Measurements from ENCODE around the gene HS2ST1.
A peak's percentile ranks its signal among the peaks of the same experiment; 100 is the strongest.
"Not testable (repeated sequence)": the region's sequence is repeated elsewhere in the genome, so short reads cannot be mapped to it uniquely, and the experiment has no call there.

The HS2ST1 gene

DNA sequence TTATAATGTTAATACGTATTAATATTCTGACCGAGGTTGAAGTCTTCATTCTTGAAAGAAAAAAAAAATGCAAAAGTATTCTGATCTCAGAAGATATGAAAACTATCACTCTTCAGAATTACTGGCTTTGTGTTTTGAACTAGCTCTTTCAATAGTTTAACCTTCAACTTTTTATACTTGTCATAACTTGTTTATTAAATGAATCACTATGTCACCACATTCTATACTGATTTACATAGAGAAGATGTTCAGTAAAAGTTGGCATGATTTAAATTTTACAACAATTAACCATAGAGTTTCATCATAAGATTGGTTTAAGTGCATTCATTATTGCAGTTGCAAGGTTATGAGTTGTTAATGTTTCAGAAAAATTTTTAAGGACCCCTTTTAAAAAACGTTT lies 57.3 kb downstream of the HS2ST1 start:
- Histone ChIP-seq H3K27ac (ENCODE audit: low read depth, low read length) (no peak overlapping the region), H3K27me3 (ENCODE audit: insufficient read depth, low read length) (no peaks in the 10 kb centered on the region), H3K4me1 (ENCODE audit: insufficient read depth, low read length) (peaks cover 18% of the 10 kb centered on the region), H3K36me3 (ENCODE audit: insufficient read depth, low read length) (no peaks in the 10 kb centered on the region), H3K9ac (ENCODE audit: low read depth, low read length) (no peak overlapping the region), H3K9me3 (ENCODE audit: insufficient read depth, low read depth, low read length) (no peaks in the 10 kb centered on the region), H3K4me3 (ENCODE audit: low read length) (no peak overlapping the region)
- 96% methylated on average over 2 of the region's 3 CpGs for WGBS

DNA sequence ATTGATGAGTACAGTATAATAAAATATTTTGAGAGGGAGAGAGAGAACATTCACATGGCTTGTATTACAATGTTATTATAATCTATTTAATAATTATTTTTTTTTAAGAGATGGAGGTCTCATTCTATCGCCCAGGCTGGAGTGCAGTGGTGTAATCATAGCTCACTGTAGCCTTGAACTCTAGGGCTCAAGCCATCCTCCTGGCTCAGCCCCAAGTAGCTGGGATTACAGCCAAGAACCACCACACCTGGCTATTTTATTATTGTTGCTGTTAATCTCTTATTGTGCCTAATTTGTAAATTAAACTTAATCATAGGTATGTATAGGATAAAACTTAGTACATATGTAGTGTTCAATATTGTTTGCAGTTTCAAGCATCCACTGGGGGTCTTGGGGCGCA lies 57.8 kb downstream of the HS2ST1 start:
- Histone ChIP-seq H3K36me3 (ENCODE audit: insufficient read depth, low read length) (no peaks in the 10 kb centered on the region), H3K4me3 (ENCODE audit: low read length) (no peak overlapping the region), H3K4me1 (ENCODE audit: insufficient read depth, low read length) (peaks cover 18% of the 10 kb centered on the region), H3K9me3 (ENCODE audit: insufficient read depth, low read depth, low read length) (no peaks in the 10 kb centered on the region), H3K27ac (ENCODE audit: low read depth, low read length) (no peak overlapping the region), H3K27me3 (ENCODE audit: insufficient read depth, low read length) (no peaks in the 10 kb centered on the region), H3K9ac (ENCODE audit: low read depth, low read length) (no peak overlapping the region)
- 100% methylated on average over 2 of the region's 2 CpGs for WGBS

DNA sequence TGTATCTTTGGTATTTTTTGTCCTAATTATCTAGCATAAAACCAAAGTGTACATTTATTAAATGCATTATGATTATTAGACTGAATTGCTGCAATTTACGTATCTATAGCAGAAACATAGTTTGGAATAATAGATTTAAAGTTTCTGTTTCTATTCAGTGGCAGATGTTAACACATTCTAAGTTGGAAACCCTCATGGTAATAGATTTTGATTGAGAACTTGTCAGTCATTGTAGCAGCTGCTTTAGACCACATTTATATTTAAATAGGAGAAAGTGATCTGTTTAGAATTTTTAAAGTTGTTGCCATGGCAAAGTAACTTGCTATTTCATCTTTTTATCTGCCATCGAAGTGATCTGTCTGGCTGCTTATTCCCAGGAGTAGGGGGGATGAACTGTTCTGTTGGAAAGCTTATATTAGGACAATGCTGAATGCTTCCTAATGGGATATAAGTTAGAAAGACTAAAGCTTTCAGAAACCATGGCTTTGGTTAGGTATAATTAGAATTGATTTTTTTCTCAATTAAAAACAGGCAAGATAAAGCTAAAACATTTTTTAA lies 61.6 kb downstream of the HS2ST1 start:
- no peak overlapping the region for H3K4me3 ChIP-seq (ENCODE audit: low read length)
- no peaks in the 10 kb centered on the region for H3K9me3 ChIP-seq (ENCODE audit: insufficient read depth, low read depth, low read length)
- H3K4me1 ChIP-seq (ENCODE audit: insufficient read depth, low read length): peaks cover 18% of the 10 kb centered on the region
- H3K36me3 ChIP-seq (ENCODE audit: insufficient read depth, low read length): no peaks in the 10 kb centered on the region
- no peak overlapping the region for H3K9ac ChIP-seq (ENCODE audit: low read depth, low read length)
- no peaks in the 10 kb centered on the region for H3K27me3 ChIP-seq (ENCODE audit: insufficient read depth, low read length)
- peak overlapping the region; percentile 19; the same call in 1 of the 2 replicates for H3K27ac ChIP-seq (ENCODE audit: low read depth, low read length)
- WGBS: 75% methylated on average over 2 of the region's 2 CpGs

DNA sequence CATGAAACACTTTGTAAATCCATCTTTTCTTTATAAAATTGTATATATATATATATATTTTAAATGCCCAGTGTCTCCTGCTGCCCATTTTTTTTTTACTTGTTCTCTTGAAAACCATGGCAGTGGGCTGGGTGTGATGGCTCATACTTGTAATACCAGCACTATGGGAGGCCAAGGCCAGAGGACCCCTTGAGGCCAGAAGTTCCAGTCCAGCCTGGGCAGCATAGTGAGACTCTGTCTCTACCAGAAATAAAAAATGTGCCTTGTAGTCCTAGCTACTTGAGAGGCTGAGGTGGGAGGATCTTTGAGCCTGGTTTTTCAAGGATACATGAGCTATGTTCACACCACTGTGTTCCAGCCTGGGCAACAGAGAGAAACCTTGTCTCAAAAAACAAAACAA lies 62.2 kb downstream of the HS2ST1 start:
- H3K9me3 ChIP-seq (ENCODE audit: insufficient read depth, low read depth, low read length): no peaks in the 10 kb centered on the region
- H3K4me3 ChIP-seq (ENCODE audit: low read length): no peak overlapping the region
- H3K4me1 ChIP-seq (ENCODE audit: insufficient read depth, low read length): peaks cover 18% of the 10 kb centered on the region
- H3K27me3 ChIP-seq (ENCODE audit: insufficient read depth, low read length): no peaks in the 10 kb centered on the region
- no peak overlapping the region for H3K27ac ChIP-seq (ENCODE audit: low read depth, low read length)
- no peak overlapping the region for H3K9ac ChIP-seq (ENCODE audit: low read depth, low read length)
- H3K36me3 ChIP-seq (ENCODE audit: insufficient read depth, low read length): no peaks in the 10 kb centered on the region

DNA sequence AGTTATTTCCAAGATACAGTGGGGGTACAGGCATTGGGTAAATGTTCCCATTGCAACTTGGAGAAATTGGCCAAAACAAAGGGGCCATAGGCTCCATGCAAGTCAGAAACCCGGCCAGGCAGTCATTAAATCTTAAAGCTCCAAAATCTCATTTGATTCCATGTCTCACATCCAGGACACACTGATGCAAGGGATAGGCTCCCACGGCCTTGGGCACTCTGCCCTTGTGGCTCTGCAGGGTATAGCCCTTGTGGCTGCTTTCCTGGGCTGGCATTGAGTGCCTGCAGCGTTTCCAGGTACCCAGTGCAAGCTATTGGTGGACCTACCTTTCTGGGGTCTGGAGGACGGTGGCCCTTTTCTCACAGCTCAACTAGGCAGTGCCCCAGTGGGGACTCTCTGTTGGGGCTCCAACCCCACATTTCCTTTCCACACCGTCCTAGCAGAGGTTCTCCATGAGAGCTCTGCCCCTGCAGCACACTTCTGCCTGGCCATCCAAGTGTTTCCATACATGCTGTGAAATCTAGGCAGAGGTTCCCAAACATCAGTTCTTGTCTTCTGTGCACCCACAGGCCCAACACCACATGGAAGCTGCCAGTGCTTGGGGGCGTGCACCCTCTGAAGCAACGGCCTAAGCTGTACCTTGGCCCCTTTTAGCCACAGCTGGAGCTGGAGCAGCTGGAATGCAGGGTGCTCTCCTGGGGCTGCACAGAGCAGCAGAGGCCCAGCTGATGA lies 67.2 kb downstream of the HS2ST1 start:
- no peaks in the 10 kb centered on the region for H3K27me3 ChIP-seq (ENCODE audit: insufficient read depth, low read length)
- no peaks in the 10 kb centered on the region for H3K9me3 ChIP-seq (ENCODE audit: insufficient read depth, low read depth, low read length)
- H3K36me3 ChIP-seq (ENCODE audit: insufficient read depth, low read length): no peaks in the 10 kb centered on the region
- H3K4me1 ChIP-seq (ENCODE audit: insufficient read depth, low read length): no peaks in the 10 kb centered on the region
- 92% methylated on average over 7 of the region's 7 CpGs for WGBS
- H3K27ac ChIP-seq (ENCODE audit: low read depth, low read length): no peak overlapping the region
- no peak overlapping the region for H3K9ac ChIP-seq (ENCODE audit: low read depth, low read length)
- no peak overlapping the region for H3K4me3 ChIP-seq (ENCODE audit: low read length)

DNA sequence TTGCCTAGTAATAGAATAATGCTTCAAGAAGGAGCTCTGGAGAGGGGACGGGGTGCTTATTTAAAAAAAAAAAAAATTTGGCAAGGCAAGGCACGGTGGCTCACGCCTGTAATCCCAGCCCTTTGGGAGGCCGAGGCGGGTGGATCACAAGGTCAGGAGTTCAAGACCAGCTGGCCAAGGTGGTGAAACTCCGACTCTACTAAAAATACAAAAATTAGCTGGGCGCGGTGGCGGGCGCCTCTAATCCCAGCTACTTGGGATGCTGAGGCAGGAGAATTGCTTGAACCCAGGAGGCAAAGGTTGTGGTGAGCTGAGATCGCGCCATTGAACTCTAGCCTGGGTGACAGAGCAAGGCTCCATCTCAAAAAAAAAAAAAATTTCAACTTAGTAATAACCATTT lies 69.2 kb downstream of the HS2ST1 start:
- H3K36me3 ChIP-seq (ENCODE audit: insufficient read depth, low read length); H3K27ac ChIP-seq (ENCODE audit: low read depth, low read length); H3K9me3 ChIP-seq (ENCODE audit: insufficient read depth, low read depth, low read length); H3K4me3 ChIP-seq (ENCODE audit: low read length); H3K27me3 ChIP-seq (ENCODE audit: insufficient read depth, low read length); H3K4me1 ChIP-seq (ENCODE audit: insufficient read depth, low read length); H3K9ac ChIP-seq (ENCODE audit: low read depth, low read length): not testable (repeated sequence)
- 96% methylated on average over 12 of the region's 12 CpGs for WGBS

DNA sequence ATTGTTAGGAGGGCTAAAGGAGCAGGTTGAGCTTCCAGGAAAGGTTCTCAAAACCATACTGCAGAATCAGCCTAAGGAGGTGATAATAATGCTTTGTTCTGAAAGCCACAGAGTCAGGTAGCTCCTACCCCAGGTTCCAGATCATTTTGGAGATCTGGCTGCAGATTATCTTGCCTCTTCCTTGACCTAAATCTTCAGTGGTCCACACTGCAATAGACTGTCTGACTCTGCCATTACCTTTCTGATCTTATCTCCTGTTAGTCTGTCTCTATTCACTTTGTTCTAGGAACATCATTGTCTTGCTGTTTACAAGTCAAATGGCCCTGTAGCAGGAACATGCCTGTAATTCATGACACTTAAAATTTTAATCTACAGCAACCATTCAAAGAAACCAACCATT lies 73.0 kb downstream of the HS2ST1 start:
- no peak overlapping the region for H3K4me3 ChIP-seq (ENCODE audit: low read length)

DNA sequence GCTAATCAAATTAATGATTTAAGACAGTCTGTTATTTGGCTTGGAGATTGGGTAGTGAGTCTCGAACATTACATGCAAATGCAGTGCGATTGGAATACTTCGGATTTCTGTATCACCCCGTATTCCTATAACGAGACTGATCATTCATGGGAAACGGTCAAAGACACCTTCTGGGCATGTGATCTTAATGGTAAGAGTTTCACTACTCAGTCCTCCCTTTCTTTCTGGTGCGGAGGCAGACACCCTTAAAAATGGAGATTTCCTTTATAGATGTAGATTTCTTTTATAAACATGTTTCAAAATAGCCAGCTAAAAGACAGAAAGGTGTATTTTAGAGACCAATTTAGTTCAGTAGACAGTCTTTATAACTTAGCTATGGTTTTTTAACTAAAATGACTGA lies 74.4 kb downstream of the HS2ST1 start:
- H3K4me3 ChIP-seq (ENCODE audit: low read length): no peak overlapping the region
- no peak overlapping the region for H3K9ac ChIP-seq (ENCODE audit: low read depth, low read length)
- H3K27ac ChIP-seq (ENCODE audit: low read depth, low read length): no peak overlapping the region
- H3K36me3 ChIP-seq (ENCODE audit: insufficient read depth, low read length): no peaks in the 10 kb centered on the region
- 97% methylated on average over 6 of the region's 7 CpGs for WGBS
- no peaks in the 10 kb centered on the region for H3K9me3 ChIP-seq (ENCODE audit: insufficient read depth, low read depth, low read length)
- peaks cover 5% of the 10 kb centered on the region; the same call in 1 of the 2 replicates for H3K4me1 ChIP-seq (ENCODE audit: insufficient read depth, low read length)
- no peaks in the 10 kb centered on the region for H3K27me3 ChIP-seq (ENCODE audit: insufficient read depth, low read length)

More for the DNA sequence above, 73.0 kb downstream of the HS2ST1 start:
- no peak overlapping the region for H3K9ac ChIP-seq (ENCODE audit: low read depth, low read length)
- no peaks in the 10 kb centered on the region for H3K4me1 ChIP-seq (ENCODE audit: insufficient read depth, low read length)
- no peaks in the 10 kb centered on the region for H3K27me3 ChIP-seq (ENCODE audit: insufficient read depth, low read length)
- H3K9me3 ChIP-seq (ENCODE audit: insufficient read depth, low read depth, low read length): no peaks in the 10 kb centered on the region
- H3K27ac ChIP-seq (ENCODE audit: low read depth, low read length): no peak overlapping the region
- no peaks in the 10 kb centered on the region for H3K36me3 ChIP-seq (ENCODE audit: insufficient read depth, low read length)

DNA sequence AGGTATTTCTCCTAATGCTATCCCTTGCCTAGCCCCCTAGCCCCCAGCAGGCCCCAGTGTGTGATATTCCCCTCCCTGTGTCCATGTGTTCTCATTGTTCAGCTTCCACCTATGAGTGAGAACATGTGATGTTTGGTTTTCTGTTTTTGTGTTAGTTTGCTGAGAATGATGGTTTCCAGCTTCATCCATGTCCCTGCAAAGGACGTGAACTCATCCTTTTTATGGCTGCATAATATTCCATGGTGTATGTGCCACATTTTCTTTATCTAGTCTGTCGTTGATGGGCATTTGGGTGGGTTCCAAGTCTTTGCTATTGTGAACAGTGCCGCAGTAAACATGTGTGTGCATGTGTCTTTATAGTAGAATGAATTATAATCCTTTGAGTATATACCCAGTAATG lies 75.3 kb downstream of the HS2ST1 start:
- H3K4me3 ChIP-seq (ENCODE audit: low read length); H3K27me3 ChIP-seq (ENCODE audit: insufficient read depth, low read length); H3K36me3 ChIP-seq (ENCODE audit: insufficient read depth, low read length); H3K27ac ChIP-seq (ENCODE audit: low read depth, low read length); H3K9ac ChIP-seq (ENCODE audit: low read depth, low read length); H3K9me3 ChIP-seq (ENCODE audit: insufficient read depth, low read depth, low read length); H3K4me1 ChIP-seq (ENCODE audit: insufficient read depth, low read length): not testable (repeated sequence)
- 70% methylated on average over 3 of the region's 3 CpGs for WGBS

DNA sequence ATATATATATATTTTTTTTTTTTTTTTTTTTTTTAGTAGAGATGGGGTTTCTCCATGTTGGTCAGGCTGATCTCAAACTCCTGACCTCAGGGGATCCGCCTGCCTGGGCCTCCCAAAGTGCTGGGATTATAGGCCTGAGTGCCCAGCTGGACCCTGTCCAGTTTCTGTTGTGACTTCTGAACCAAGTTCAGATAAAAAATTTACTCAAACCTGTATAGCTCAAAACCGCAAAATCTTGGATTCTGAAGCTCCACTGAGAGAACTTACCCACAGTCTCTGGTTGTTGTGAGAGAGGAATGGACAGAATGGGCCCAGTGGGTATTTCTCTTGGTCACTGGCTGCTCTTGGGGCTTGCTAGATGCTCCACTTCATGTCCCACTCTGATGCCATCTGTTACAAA lies 76.4 kb downstream of the HS2ST1 start:
- H3K4me3 ChIP-seq (ENCODE audit: low read length): no peak overlapping the region
- no peak overlapping the region for H3K27ac ChIP-seq (ENCODE audit: low read depth, low read length)
- no peaks in the 10 kb centered on the region for H3K9me3 ChIP-seq (ENCODE audit: insufficient read depth, low read depth, low read length)
- H3K36me3 ChIP-seq (ENCODE audit: insufficient read depth, low read length): no peaks in the 10 kb centered on the region
- H3K27me3 ChIP-seq (ENCODE audit: insufficient read depth, low read length): no peaks in the 10 kb centered on the region
- H3K4me1 ChIP-seq (ENCODE audit: insufficient read depth, low read length): peaks cover 12% of the 10 kb centered on the region; the same call in 1 of the 2 replicates
- no peak overlapping the region for H3K9ac ChIP-seq (ENCODE audit: low read depth, low read length)
- 88% methylated on average over 2 of the region's 2 CpGs for WGBS

DNA sequence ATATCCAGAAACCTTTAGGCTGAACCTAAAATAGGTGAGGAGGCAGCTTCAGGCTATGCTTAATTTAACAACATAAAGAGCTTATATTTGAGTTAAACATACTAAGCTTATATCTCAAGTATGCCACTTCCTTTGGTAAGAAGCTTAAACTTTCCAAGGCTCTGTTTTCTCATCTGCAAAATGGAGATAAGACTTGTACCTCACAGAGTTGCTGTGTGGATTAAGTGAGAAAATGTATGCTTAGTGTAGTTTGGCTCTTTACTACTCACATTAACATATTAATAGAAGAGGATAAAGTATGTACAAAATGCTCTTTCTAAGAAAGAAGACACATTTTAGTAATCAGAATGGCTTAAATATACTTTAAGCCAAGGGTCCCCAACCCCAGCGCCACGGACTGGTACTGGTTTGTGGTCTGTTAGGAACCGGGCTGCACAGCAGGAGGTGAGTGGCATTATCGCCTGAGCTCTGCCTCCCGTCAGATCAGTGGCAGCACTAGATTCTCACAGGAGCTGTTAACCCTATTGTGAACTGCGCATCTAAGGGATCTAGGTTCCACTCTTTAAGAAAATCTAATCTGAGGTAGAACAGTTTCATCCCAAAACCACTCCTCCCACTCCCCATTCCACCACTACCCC lies 77.2 kb downstream of the HS2ST1 start:
- Histone ChIP-seq H3K4me1 (ENCODE audit: insufficient read depth, low read length) (peaks cover 12% of the 10 kb centered on the region; the same call in 1 of the 2 replicates), H3K4me3 (ENCODE audit: low read length) (no peak overlapping the region), H3K27ac (ENCODE audit: low read depth, low read length) (no peak overlapping the region), H3K36me3 (ENCODE audit: insufficient read depth, low read length) (no peaks in the 10 kb centered on the region), H3K27me3 (ENCODE audit: insufficient read depth, low read length) (no peaks in the 10 kb centered on the region), H3K9ac (ENCODE audit: low read depth, low read length) (no peak overlapping the region), H3K9me3 (ENCODE audit: insufficient read depth, low read depth, low read length) (no peaks in the 10 kb centered on the region)
- 40% methylated on average over 6 of the region's 6 CpGs for WGBS

Data from HUES64 (cell line).